Stimulated activated CD4-positive, alpha-beta T cell treated with anti-CD3 and anti-CD28 coated beads, Interleukin-15, amount 100 ng/mL, for 48 hours (primary cell): ENCODE measurements around the gene RAB40B.
"Not testable (repeated sequence)": the region's sequence is repeated elsewhere in the genome, so short reads cannot be mapped to it uniquely, and the experiment has no call there.

Source experiments
- DNase-seq, 2 donors: peaks; one replicate each; pipeline ENCODE4 v3.0.0-alpha.2; 2020; ENCODE audit warnings: low read depth in 2 of 2

Gene RAB40B, protein sequence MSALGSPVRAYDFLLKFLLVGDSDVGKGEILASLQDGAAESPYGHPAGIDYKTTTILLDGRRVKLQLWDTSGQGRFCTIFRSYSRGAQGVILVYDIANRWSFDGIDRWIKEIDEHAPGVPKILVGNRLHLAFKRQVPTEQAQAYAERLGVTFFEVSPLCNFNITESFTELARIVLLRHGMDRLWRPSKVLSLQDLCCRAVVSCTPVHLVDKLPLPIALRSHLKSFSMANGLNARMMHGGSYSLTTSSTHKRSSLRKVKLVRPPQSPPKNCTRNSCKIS

DNA sequence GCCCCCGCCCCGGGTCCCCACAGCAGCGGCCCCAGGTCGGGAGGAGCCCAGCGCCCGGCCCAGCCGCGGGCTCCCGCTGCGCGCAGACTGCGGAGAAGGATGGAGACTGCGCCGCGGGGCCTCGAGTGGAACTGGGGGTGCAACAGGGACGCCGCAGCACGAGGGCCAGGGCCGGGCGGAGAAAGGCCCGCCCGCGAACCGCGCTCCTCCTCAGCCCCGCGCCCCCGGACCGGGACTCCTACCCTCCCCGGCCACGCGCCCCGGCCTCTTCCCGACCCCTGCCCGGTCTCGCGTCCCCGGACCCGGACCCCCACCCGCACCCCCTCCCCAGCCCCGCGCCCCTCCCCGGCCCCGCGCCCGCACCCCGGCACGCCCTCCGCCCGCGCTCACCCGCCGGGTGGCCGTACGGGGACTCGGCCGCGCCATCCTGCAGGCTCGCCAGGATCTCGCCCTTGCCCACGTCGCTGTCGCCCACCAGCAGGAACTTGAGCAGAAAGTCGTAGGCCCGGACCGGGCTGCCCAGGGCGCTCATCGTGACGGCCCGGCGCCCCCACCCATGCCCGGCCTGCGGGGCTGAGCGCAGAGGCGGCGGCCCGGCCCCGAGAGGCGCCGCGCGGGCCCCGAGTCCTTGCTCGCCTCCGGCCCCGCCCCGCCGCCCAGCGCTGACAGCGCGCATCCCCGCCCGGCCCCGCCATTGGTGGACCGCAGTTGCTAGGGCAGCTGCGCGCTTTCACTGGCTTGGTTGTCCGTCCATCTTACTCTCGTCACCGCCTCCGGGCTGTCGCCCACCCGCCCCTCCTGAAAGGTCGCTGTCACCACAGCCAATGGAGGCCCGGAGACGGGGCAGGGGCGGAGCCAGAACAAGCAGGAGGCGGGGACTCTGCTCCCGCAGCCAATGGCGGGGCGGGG lies at the start of gene RAB40B:
Gene RAB40B, minus strand, starts transcription at position 634 of the 909 bp plus-strand sequence. Its CDS starts 102 bp downstream, at position 532.
- peak; percentile 97 to 98 for DNase-seq

GRCh38 chr17:82745524-82745923 lies 47.0 kb upstream of the RAB40B start:
- DNase-seq: no peak

DNA sequence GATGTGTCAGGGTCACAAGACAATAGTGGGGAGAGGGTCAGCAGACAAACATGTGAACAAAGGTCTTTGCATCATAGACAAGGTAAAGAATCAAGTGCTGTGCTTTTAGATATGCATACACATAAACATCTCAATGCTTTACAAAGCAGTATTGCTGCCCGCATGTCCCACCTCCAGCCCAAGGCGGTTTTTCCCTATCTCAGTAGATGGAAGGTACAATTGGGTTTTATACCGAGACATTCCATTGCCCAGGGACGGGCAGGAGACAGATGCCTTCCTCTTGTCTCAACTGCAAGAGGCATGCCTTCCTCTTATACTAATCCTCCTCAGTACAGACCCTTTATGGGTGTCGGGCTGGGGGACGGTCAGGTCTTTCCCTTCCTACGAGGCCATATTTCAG lies 46.2 kb upstream of the RAB40B start:
- not testable (repeated sequence) for DNase-seq

DNA sequence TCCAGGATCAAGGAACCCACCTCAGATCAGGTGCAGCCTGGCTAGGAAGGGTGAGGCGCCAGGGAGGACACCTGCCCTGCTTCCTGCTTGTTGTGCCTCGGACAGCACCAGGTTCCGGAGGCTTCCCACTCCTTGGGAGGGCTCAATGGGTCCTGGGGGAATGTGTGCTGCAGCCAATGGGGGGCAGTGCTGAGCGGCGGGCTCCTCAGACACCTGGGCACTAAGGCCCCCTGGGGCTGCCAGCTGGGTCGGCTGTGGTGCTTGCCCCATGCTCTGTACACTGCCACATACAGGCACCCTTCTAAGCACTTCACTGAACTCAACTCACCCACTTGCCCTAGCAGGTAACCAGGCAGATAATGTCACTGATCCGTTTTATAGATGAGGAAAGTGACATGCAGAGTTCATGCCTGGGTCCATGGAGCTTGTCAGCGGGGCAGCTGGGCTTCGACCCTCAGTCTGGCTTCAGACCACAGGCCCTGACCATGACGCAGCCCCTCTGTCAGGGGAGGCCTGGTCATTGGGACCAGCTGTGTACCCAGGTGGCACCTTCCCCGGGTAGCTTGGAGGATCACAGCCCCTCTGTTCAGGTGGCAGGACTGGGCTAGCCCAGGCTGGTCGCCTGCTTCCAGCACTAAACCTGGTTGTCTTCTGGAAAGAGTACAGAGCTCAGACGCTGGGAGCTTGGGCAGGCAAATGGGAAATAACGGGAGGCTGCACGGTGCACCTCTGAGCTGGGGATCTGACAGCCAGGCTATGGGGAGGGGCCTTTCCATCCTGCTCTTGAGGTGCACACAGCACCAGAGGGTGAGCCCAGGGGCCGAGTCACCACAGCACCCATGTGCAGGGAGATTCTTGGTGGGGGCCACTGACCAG lies 45.1 kb upstream of the RAB40B start:
- DNase-seq: no peak

- no peak for DNase-seq
These were observed 42.6 kb upstream of the RAB40B start for GRCh38 chr17:82740906-82741759.

- DNase-seq: no peak
These were observed 39.7 kb upstream of the RAB40B start for GRCh38 chr17:82737967-82738877.

DNA sequence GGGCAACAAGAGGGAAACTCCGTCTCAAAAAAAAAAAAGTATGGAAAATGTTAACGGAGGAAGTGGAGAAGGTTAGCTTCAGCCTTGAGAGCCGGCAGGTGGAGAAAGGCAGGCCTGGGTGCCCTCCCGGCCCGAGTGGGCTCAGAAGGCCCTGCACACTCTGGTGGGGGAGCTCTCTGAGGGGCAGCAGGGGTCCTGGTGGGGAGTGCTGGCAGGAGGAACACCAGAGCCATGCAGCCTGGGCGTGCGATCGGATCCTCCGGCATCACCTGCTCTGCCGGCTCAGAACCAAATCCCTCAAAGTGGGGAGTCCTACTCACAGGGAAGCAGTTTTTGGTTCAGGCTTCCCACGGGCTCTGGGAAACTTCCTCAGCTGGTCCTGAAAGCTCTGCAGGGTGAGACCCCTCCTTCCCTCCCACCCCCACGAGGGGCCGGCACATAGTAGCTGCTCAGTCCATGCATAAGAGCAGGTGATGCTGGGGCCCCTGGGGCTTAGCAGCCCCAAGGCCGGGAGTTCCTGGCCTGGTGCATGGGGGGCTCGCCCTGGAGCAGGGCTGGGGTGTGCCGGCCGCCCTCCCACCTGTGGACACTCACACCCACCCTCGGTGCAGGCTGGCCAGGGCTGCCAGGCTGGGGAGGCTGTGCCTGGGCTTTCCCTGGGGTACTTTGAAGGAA lies 38.1 kb upstream of the RAB40B start:
- DNase-seq: no peak

DNA sequence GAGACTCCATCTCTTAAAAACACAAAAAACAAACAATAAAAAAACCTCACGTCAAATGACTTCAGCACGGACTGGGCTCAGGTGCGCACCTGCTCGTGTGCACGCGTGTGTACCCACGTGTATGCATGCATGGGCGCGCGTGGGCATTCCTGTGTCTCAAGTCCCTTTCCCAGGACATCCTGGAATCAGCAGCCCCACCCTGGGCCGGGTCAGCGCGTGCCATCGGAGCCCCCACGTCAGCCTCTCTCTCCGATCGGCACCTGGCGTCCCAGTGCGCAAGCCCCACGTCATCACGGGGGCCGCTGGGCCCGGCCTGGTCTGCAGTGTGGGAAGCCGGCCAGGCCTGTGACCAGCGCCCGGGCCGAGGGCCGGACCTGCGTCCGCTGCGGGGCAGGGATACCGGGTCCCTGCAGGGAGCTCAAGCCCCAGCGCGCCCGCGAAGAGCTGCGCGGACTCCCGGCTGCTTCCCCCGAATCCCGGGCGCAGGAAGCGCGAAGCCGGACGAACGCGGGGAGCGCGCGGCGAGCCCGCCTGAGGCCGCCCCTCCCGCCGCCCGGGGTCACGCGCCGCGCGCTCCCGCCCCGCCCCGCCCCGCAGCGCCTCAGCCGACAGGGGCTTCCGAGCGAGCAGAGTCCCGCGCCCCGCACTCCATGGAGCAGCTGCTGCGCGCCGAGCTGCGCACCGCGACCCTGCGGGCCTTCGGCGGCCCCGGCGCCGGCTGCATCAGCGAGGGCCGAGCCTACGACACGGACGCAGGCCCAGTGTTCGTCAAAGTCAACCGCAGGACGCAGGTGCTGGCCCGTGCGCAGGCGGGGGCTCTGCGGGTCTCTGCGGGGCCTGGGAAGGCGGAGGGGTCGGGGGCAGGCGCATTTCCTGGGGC lies 36.7 kb upstream of the RAB40B start, which contains the start of gene FN3K:
Gene FN3K, plus strand, starts transcription at position 629 of the 880 bp plus-strand sequence. Its CDS starts 22 bp downstream, at position 651.
- no peak for DNase-seq

DNA sequence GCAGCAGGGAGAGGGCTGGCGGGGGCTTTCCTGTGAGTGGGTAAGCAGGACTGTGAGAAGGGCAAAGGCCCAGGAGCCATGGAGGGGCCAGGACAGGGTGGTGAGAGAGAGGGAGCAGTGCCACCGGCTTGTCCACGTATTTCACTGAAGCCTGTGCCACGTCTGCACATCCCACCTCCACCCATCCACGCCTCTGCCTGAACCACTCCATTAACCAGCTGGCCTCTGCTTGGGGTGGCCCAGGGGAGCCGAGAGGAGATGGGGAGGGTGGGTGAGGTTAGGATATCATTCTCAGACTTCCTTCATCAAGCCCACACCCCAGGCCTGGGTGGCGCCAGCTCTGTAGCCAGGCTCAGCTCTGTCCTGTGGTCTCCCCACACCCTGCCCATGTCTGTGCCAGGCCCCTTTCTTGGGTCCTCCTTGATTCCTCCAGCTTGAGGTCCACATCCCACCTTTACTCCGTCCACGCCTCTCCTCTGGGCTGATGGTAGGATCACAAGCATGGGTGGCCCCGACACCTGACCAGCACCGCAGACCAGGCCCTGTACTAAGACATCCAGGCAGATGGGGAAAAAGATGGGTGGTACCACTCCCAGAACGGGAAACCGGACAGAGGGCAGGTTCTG lies 33.7 kb upstream of the RAB40B start:
- no peak for DNase-seq

DNA sequence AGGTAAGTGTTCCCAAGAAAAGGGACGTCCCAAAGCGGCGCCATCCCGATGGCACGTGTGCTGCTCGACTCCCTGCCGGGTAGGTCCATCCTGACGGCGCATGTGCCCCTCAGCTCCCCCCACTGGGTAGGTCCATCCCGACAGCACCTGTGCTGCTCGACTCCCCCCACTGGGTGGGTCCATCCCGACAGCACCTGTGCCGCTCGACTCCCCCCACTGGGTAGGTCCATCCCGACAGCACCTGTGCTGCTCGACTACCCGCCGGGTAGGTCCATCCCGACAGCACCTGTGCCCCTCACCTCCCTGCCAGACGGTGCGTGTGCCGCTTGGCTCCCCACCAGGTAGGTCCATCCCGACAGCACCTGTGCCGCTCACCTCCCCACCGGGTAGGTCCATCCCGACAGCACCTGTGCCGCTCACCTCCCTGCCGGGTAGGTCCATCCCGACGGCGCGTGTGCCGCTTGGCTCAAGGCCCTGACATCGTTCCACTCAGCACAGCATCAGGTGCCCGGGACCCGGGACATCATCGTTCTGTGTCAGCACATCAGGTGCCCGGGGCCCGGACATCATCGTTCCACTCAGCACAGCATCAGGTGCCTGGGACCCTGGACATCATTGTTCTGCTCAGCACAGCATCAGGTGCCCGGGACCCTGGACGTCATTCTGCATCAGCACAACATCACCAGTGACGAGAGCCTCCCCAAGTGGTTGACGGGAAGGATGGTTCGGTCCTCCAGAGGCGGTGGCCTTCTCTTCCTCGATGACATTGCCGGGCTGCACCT lies 31.2 kb upstream of the RAB40B start:
- no peak for DNase-seq

DNA sequence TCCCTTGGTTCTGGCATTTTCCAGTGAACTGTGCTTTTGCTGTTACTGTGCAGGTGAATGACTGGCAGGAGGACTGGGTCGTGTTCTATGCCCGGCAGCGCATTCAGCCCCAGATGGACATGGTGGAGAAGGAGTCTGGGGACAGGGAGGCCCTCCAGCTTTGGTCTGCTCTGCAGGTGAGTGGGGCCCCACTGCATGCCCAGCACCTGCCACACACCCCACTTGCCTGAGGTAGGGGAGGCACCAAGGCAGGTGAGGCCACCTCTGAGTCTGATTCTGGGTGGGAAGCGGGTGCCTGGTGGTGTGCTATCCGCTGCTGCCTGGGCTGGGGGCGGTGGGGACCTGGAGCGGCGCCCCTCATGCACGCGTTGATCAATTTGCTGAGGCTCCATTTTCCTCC lies 27.9 kb upstream of the RAB40B start:
- no peak for DNase-seq

DNA sequence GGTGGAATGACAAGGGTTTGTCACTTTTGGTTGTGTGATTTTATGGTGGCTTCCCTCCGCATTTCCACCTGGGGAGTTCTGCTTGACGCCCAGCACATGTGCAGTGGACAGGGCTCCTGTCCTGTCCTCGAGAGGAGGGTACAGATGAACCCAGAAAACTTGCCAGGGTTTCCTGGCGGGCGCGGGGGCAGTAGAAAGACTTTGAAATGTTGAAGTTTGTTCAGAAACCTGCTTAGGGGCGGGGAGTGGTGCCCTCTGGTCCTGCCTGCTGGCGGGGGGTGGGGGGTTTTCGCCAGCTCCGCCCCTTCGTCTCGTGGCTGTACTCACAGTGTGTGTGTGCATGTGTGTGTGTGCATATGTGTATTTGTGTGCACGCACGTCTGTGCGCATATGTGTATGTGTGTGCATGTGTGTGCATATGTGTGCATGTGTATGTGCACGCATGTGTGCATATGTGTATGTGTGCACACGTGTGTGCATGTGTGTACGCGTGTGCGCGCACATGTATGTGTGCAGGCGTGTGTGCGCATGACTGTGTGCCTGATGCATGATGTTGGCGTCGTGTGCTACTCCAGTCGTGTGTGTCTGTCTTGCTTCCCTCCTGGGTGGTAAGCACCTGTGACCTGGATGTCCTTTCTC lies 24.8 kb upstream of the RAB40B start:
- no peak for DNase-seq

GRCh38 chr17:82722341-82723013 lies 24.0 kb upstream of the RAB40B start:
- DNase-seq: no peak

DNA sequence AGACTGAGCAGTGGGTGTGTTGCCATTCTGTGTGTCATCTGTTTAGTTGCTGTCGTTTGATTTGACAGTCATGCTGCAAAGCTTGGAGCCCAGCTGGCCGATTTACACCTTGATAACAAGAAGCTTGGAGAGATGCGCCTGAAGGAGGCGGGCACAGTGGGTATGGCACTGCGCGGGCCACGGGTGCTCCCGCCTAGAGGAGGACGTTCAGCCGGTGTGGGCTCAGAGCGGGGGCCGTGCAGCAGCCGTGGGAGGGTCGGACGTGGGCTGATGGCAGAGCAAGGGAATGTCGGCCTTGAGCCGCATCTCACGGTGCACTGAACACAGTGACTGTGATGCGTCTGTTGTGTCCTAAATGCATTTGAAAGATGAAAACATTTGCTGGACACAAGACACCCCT lies 21.7 kb upstream of the RAB40B start:
- no peak for DNase-seq

DNA sequence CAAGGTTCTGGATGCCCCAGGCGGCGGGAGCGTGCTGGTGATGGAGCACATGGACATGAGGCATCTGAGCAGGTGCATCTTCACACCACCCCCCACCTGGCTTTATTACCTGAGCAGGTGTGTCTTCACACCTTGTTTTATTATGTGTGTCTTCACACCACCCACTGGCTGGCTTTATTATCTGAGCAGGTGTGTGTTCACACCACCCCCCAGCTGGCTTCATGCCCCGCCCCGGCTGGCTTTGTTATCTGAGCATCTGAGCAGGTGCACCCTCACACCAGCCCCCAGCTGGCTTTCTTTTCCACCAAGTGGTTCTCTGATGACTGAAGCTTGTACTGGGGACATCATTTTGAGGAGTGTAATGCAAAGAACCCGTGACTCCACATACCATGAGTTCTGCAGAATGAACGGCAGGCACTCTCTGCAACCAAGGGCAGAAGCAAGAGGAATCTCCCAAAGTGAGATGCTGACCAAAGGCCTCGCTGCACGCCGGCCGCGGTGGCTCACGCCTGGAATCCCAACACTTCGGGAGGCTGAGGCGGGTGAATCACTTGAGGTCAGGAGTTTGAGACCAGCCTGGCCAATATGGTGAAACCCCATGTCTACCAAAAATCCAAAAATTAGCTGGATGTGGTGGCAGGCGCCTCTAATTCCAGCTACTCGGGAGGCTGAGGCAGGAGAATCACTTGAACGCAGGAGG lies 20.6 kb upstream of the RAB40B start:
- no peak for DNase-seq
